Thoracic aorta (tissue), 2 donors: ENCODE data around the gene PRRG4. TPM values are rescaled to one million over a fixed set of nuclear protein-coding genes. Genes with fewer than 3 reads are reported as not detected.

Experiments used
- ATAC-seq: fragments of 150-250 bp; one replicate; pipeline ENCODE4 v1.8.0; 2017; ENCODE audit warnings: low read depth; ENCODE audit not compliant: insufficient number of reproducible peaks, low FRiP score
- DNase-seq: peaks from one replicate; pipeline ENCODE4 v3.0.0-alpha.2; 2020; ENCODE audit warnings: low spot score
- H3K27ac ChIP-seq, 2 donors: fragments of 200-600 bp; sonication (generic); 1 replicate in 1 of 2; 2 replicates in 1 of 2; pipeline ENCODE4 v1.5.1; 2016; ENCODE audit warnings: mild to moderate bottlenecking in 2 of 2, moderate library complexity in 2 of 2
- H3K27me3 ChIP-seq: fragments of 200-600 bp; sonication (generic); replicated peaks from 2 replicates; pipeline ENCODE4 v1.6.0; 2016; ENCODE audit warnings: mild to moderate bottlenecking; ENCODE audit not compliant: insufficient read depth
- H3K36me3 ChIP-seq: fragments of 200-600 bp; sonication (generic); one replicate; pipeline ENCODE4 v1.5.1; 2016
- H3K4me1 ChIP-seq, 2 donors: fragments of 200-600 bp; sonication (generic); 1 replicate in 1 of 2; 2 replicates in 1 of 2; pipeline versions ENCODE4 v1.5.1 to v1.6.0; 2016; ENCODE audit warnings: low read depth in 2 of 2, mild to moderate bottlenecking in 1 of 2; ENCODE audit not compliant: control insufficient read depth in 1 of 2
- H3K4me3 ChIP-seq: fragments of 200-600 bp; sonication (generic); 2 replicates; pipeline ENCODE4 v1.5.1; 2016; ENCODE audit warnings: mild to moderate bottlenecking
- H3K9me3 ChIP-seq: fragments of 200-600 bp; sonication (generic); 2 replicates; pipeline ENCODE4 v1.5.1; 2016
- total RNA-seq, 2 donors: library from RNA; depleted of rRNA; stranded (reverse); fragments of >200 nt; gene quantifications; one replicate each; pipeline versions ENCODE4 v1.1.0 to v1.2.3, GENCODE V29; 2016
- TF ChIP-seq, protein P1 (sequence below): fragments of 200-600 bp; sonication (generic); IDR thresholded peaks from one replicate; pipeline ENCODE4 v1.5.1; 2019; ENCODE audit warnings: antibody characterized with exemption

The PRRG4 gene
- total RNA-seq, 2 donors from 2014 or later = 2.3 to 5.1 TPM

DNA sequence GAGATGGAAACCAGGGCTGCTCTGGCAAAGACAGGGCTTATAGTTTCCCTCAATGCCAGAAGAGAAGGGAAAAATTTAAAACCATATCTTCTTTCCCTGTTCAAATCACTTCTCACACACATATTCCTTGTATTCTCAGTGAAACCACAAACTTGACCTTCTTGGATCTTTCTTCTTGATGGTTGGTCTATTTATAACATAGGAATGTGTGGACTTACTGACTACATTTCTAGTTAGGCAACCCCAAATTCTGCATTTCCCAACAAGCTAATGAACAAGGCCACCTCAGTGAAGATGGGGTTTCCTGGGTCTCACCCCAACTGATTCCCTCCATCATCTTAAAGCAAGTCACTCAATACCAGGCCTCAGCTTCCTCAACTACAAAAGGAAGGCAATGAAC, 59.1 kb downstream of the PRRG4 start:
- Histone ChIP-seq H3K4me3 (no peak overlapping the region), H3K4me1 (peaks cover 4% of the 10 kb centered on the region in 2 donors), H3K27ac (no peak overlapping the region), H3K9me3 (no peaks in the 10 kb centered on the region), H3K27me3 (no peaks in the 10 kb centered on the region), H3K36me3 (no peaks in the 10 kb centered on the region)
- TF ChIP-seq, protein P1, sequence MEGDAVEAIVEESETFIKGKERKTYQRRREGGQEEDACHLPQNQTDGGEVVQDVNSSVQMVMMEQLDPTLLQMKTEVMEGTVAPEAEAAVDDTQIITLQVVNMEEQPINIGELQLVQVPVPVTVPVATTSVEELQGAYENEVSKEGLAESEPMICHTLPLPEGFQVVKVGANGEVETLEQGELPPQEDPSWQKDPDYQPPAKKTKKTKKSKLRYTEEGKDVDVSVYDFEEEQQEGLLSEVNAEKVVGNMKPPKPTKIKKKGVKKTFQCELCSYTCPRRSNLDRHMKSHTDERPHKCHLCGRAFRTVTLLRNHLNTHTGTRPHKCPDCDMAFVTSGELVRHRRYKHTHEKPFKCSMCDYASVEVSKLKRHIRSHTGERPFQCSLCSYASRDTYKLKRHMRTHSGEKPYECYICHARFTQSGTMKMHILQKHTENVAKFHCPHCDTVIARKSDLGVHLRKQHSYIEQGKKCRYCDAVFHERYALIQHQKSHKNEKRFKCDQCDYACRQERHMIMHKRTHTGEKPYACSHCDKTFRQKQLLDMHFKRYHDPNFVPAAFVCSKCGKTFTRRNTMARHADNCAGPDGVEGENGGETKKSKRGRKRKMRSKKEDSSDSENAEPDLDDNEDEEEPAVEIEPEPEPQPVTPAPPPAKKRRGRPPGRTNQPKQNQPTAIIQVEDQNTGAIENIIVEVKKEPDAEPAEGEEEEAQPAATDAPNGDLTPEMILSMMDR = no peak
- ATAC-seq (no peak), DNase-seq (no peak)

DNA sequence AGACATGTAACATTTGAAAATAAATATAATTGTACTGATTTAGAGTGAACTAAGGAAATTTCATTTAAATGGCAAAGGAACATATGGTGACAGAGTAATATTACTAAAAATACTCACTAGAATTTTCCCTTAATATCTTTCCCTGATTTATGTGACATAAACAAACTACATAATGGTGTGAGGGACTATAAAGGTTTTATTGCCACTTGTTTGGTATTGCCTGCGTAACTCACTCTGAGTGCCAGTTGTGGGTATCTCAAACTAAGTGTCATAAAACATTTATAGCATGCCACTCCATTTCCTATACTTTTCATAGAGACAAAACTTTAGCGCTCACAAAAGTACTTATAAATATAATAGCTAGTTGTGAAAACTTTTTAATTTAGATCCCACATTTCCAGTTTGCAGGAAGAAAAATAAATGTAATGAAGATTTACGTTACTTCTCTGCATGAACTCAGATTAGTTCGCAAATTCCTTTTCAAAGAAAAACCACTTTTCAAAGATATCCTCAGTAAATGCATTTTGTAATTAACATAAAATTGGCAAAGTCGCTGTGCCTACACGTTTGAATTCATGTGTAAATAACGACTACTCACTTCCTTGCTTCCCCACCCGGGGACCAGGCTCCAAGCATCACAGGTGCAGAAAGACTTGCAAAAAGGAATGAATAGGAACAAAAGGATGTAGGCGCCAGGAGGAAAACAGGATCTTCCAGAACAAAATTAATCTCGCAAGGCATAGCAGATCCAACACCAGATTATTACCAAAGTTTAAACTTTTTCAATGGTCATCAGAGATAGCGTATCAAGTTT, 61.3 kb downstream of the PRRG4 start:
- no peak for ATAC-seq
- H3K9me3 ChIP-seq = no peaks in the 10 kb centered on the region
- TF ChIP-seq, protein P1 = no peak
- no peaks in the 10 kb centered on the region for H3K27me3 ChIP-seq
- H3K36me3 ChIP-seq = no peaks in the 10 kb centered on the region
- no peak for DNase-seq
- peaks cover 4 to 20% of the 10 kb centered on the region in 2 donors for H3K4me1 ChIP-seq
- no peak overlapping the region for H3K27ac ChIP-seq
- H3K4me3 ChIP-seq = peak overlapping the region; percentile 98

DNA sequence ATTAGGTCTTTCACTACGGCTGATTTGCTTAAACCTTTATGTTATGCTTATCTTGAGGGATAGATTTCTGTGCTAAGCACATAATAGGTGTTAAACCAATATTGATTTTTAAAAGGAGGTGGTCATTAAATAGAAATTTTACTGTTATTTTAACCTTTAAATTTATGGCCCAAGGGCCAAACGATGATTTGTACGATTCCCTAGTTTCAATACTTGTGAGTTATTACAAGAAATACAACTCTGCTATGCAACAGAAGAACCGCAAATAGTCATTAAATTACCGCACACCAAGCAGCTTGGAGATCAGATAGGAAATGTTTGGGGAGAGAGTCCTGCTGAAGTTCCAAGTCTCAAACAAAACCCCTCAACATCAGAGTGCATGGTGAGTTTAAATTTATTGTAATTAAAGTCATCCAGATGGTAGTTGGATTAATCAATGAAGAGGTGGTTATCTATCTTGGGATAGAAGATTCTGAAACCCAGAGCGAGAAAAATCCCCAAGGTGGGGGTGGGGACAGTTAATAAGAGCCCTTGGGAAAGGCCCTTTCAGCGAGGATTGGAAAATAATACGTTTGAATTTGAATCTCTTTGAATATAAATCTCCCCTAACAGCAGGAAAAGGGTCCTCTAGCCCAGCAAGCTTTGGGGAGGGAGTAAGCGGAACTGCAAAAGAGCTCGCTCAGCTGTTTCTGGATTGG, 62.1 kb downstream of the PRRG4 start:
- H3K4me1 ChIP-seq = peaks cover 4 to 20% of the 10 kb centered on the region in 2 donors
- ATAC-seq = no peak
- H3K27ac ChIP-seq = peak overlapping the region; percentile 79 to 87
- TF ChIP-seq, protein P1 = no peak
- no peak for DNase-seq
- H3K27me3 ChIP-seq = no peaks in the 10 kb centered on the region
- no peaks in the 10 kb centered on the region for H3K9me3 ChIP-seq
- H3K4me3 ChIP-seq = peak overlapping the region; percentile 98
- H3K36me3 ChIP-seq = no peaks in the 10 kb centered on the region

DNA sequence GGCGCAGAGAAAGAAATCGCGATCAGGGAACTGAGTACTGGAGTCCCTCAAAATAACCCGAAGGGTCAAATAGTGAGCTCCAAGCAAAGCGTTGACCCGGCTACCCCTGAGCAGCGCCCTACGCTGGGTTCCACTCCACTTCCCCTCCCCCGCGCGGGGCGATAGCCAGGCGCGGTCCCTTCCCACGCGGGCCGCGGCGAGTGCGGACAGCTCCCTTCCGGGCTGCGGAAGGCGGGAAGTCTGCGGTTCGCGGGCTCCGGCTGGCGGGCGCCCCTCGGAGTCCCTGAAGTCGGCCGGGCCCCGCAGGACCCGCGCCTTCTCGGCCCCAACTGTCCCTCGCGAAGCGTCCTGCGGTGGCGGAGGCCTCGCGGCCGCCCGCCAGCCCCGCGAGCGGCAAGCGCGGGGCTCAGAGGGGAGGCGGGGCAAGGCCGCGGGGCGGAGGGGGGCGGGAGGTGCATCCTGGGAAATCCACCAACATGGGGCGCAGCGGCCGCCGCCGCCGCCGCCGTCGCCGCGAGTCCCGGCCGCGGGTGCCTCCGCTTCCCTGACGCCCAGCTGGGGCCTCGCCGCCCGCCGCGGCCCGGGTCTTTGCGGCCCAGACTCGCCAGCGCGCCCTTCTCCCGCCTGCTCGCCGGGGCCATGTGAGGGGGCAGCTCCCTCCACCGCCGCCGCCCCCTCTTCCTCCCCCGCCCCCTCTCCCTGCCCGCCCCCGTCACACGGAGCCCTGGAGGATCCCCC, 62.8 kb downstream of the PRRG4 start, which contains the start of gene QSER1:
TSS of gene QSER1 (plus strand) at position 457 of the 738 bp plus-strand sequence. CDS start 315 bp downstream, outside the sequence.
- no peaks in the 10 kb centered on the region for H3K27me3 ChIP-seq
- ATAC-seq (peak; percentile 55), DNase-seq (peak; percentile 4)
- peak within 1 kb of the TSS; percentile 98 for H3K4me3 ChIP-seq
- TF ChIP-seq, protein P1 = no peak
- no peaks in the 10 kb centered on the region for H3K36me3 ChIP-seq
- H3K27ac ChIP-seq = peak within 1 kb of the TSS; percentile 79 to 87
- H3K9me3 ChIP-seq = no peaks in the 10 kb centered on the region
- H3K4me1 ChIP-seq = peaks cover 4 to 20% of the 10 kb centered on the region in 2 donors

DNA sequence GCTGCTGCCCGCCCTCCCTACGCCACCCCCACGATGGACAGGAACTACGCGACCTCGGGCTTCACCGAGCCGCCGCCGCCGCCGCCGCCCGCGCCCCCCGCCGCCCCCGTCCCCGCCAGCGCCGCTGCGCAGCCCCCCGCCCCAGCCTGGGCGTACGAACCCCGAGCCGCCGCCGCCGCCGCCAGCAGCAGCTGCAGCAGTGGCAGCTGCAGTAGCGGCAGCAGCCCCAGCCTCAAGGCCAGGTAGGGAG, 63.3 kb downstream of the PRRG4 start:
- TF ChIP-seq, protein P1 = no peak
- no peaks in the 10 kb centered on the region for H3K9me3 ChIP-seq
- DNase-seq (no peak), ATAC-seq (no peak)
- H3K27ac ChIP-seq = peak overlapping the region; percentile 70 to 75
- no peaks in the 10 kb centered on the region for H3K27me3 ChIP-seq
- peaks cover 4 to 20% of the 10 kb centered on the region in 2 donors for H3K4me1 ChIP-seq
- H3K36me3 ChIP-seq = no peaks in the 10 kb centered on the region
- peak overlapping the region; percentile 98 for H3K4me3 ChIP-seq
